Hepatocyte (in vitro differentiated cells): ENCODE data around the gene NRG3.

Experiments used
- EZH2 ChIP-seq: fragments of 200-600 bp; sonication (generic); IDR thresholded peaks from 2 replicates; pipeline ENCODE4 v1.6.1; 2016; ENCODE audit warnings: antibody characterized with exemption, mild to moderate bottlenecking, borderline replicate concordance
- EZH2phosphoT487 ChIP-seq: fragments of 200-600 bp; sonication (generic); IDR thresholded peaks from one replicate; pipeline ENCODE4 v1.6.1; 2018; ENCODE audit warnings: antibody characterized with exemption, mild to moderate bottlenecking, low read depth, moderate library complexity; ENCODE audit not compliant: unreplicated experiment, severe bottlenecking
- TF ChIP-seq, protein P1 (sequence below): fragments of 200-600 bp; sonication (generic); IDR thresholded peaks from 2 replicates; pipeline ENCODE4 v1.5.1; 2016; ENCODE audit warnings: antibody characterized with exemption, mild to moderate bottlenecking; ENCODE audit not compliant: poor library complexity

DNA sequence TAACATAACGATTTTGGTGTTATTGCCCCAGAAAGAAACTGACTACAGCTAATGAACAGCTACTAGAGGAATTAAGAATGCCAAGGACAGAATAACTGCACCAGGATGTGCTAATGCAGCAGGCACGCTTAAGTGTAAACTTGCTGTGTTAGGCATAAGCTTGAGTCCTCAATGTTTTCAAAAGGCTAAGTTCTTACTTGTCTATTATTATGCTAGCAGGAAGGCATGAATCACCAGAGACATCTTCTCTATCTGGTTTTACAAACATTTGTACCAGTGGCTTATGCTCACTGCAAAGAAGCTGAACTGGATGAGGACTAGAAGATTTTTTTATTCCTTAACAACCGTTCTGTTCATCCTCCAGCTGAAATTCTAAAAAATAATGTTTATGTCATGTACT, 1035.3 kb downstream of the NRG3 start:
- TF ChIP-seq EZH2 (no peak), EZH2phosphoT487 (no peak)
- TF ChIP-seq, protein P1, sequence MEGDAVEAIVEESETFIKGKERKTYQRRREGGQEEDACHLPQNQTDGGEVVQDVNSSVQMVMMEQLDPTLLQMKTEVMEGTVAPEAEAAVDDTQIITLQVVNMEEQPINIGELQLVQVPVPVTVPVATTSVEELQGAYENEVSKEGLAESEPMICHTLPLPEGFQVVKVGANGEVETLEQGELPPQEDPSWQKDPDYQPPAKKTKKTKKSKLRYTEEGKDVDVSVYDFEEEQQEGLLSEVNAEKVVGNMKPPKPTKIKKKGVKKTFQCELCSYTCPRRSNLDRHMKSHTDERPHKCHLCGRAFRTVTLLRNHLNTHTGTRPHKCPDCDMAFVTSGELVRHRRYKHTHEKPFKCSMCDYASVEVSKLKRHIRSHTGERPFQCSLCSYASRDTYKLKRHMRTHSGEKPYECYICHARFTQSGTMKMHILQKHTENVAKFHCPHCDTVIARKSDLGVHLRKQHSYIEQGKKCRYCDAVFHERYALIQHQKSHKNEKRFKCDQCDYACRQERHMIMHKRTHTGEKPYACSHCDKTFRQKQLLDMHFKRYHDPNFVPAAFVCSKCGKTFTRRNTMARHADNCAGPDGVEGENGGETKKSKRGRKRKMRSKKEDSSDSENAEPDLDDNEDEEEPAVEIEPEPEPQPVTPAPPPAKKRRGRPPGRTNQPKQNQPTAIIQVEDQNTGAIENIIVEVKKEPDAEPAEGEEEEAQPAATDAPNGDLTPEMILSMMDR: no peak
